ENCODE results near the gene PTPRC.
A peak's percentile ranks its signal among the peaks of the same experiment; 100 is the strongest.
"Not testable (repeated sequence)": the region's sequence is repeated elsewhere in the genome, so short reads cannot be mapped to it uniquely, and the experiment has no call there.

PTPRC gene

GRCh38 chr1:198638894-198639635 is at the start of gene PTPRC:
TSS of gene PTPRC (plus strand) at chr1:198639040. CDS start at chr1:198639269, 229 bp downstream.
- H3K9me3 Mint-ChIP-seq, result peaks cover 6% of the 10 kb centered on the region
- peak within 1 kb of the TSS; percentile 95 for H3K4me3 Mint-ChIP-seq
- H3K36me3 Mint-ChIP-seq (ENCODE audit: low read depth), result peaks cover 38% of the 10 kb centered on the region
- peak within 1 kb of the TSS; percentile 97 for H3K27ac Mint-ChIP-seq
- peaks cover 49% of the 10 kb centered on the region for H3K4me1 Mint-ChIP-seq (ENCODE audit: low read depth)
- H3K27me3 Mint-ChIP-seq (ENCODE audit: low read depth), result no peaks in the 10 kb centered on the region

GRCh38 chr1:198590454-198590853 is 48.4 kb upstream of the PTPRC start:
- H3K9me3 Mint-ChIP-seq, result peaks cover 68% of the 10 kb centered on the region
- H3K4me1 Mint-ChIP-seq (ENCODE audit: low read depth), result peaks cover 3% of the 10 kb centered on the region
- no peak overlapping the region for H3K27ac Mint-ChIP-seq
- H3K36me3 Mint-ChIP-seq (ENCODE audit: low read depth), result peaks cover 30% of the 10 kb centered on the region
- H3K4me3 Mint-ChIP-seq, result no peak overlapping the region
- H3K27me3 Mint-ChIP-seq (ENCODE audit: low read depth), result no peaks in the 10 kb centered on the region

GRCh38 chr1:198595765-198596164 is 43.1 kb upstream of the PTPRC start:
- Mint-ChIP-seq H3K9me3 (peaks cover 47% of the 10 kb centered on the region), H3K36me3 (ENCODE audit: low read depth) (peaks cover 31% of the 10 kb centered on the region), H3K27ac (no peak overlapping the region), H3K4me3 (no peak overlapping the region), H3K27me3 (ENCODE audit: low read depth) (no peaks in the 10 kb centered on the region), H3K4me1 (ENCODE audit: low read depth) (peaks cover 25% of the 10 kb centered on the region)

- no peaks in the 10 kb centered on the region for H3K27me3 Mint-ChIP-seq (ENCODE audit: low read depth)
- H3K36me3 Mint-ChIP-seq (ENCODE audit: low read depth), result peaks cover 36% of the 10 kb centered on the region
- H3K4me3 Mint-ChIP-seq, result no peak overlapping the region
- peaks cover 38% of the 10 kb centered on the region for H3K4me1 Mint-ChIP-seq (ENCODE audit: low read depth)
- H3K9me3 Mint-ChIP-seq, result peaks cover 41% of the 10 kb centered on the region
- peak overlapping the region; percentile 39 for H3K27ac Mint-ChIP-seq
These were observed 41.0 kb upstream of the PTPRC start for GRCh38 chr1:198597690-198598430.

GRCh38 chr1:198598796-198599321 is 40.0 kb upstream of the PTPRC start:
- Mint-ChIP-seq H3K4me1 (ENCODE audit: low read depth) (peaks cover 40% of the 10 kb centered on the region), H3K9me3 (peaks cover 36% of the 10 kb centered on the region), H3K4me3 (no peak overlapping the region), H3K27me3 (ENCODE audit: low read depth) (no peaks in the 10 kb centered on the region), H3K36me3 (ENCODE audit: low read depth) (peaks cover 33% of the 10 kb centered on the region), H3K27ac (peak overlapping the region; percentile 16)

- H3K27ac Mint-ChIP-seq, result no peak overlapping the region
- no peak overlapping the region for H3K4me3 Mint-ChIP-seq
- H3K36me3 Mint-ChIP-seq (ENCODE audit: low read depth), result peaks cover 30% of the 10 kb centered on the region
- peaks cover 29% of the 10 kb centered on the region for H3K9me3 Mint-ChIP-seq
- peaks cover 44% of the 10 kb centered on the region for H3K4me1 Mint-ChIP-seq (ENCODE audit: low read depth)
- H3K27me3 Mint-ChIP-seq (ENCODE audit: low read depth), result no peaks in the 10 kb centered on the region
These were observed 39.1 kb upstream of the PTPRC start for GRCh38 chr1:198599749-198600148.

- Mint-ChIP-seq H3K4me1 (ENCODE audit: low read depth) (peaks cover 39% of the 10 kb centered on the region), H3K4me3 (no peak overlapping the region), H3K36me3 (ENCODE audit: low read depth) (peaks cover 24% of the 10 kb centered on the region), H3K27me3 (ENCODE audit: low read depth) (no peaks in the 10 kb centered on the region), H3K27ac (no peak overlapping the region), H3K9me3 (peaks cover 23% of the 10 kb centered on the region)
These were observed 37.9 kb upstream of the PTPRC start for GRCh38 chr1:198600906-198601305.

GRCh38 chr1:198601310-198601709 is 37.5 kb upstream of the PTPRC start:
- Mint-ChIP-seq H3K36me3 (ENCODE audit: low read depth) (peaks cover 23% of the 10 kb centered on the region), H3K9me3 (peaks cover 23% of the 10 kb centered on the region), H3K4me1 (ENCODE audit: low read depth) (peaks cover 42% of the 10 kb centered on the region)
- H3K27ac Mint-ChIP-seq; H3K4me3 Mint-ChIP-seq; H3K27me3 Mint-ChIP-seq (ENCODE audit: low read depth): not testable (repeated sequence)

GRCh38 chr1:198601936-198602889 is 36.6 kb upstream of the PTPRC start:
- Mint-ChIP-seq H3K4me3 (no peak overlapping the region), H3K27ac (peak overlapping the region; percentile 32), H3K36me3 (ENCODE audit: low read depth) (peaks cover 20% of the 10 kb centered on the region), H3K4me1 (ENCODE audit: low read depth) (peaks cover 47% of the 10 kb centered on the region), H3K9me3 (peaks cover 23% of the 10 kb centered on the region), H3K27me3 (ENCODE audit: low read depth) (no peaks in the 10 kb centered on the region)

- Mint-ChIP-seq H3K4me1 (ENCODE audit: low read depth) (peaks cover 37% of the 10 kb centered on the region), H3K9me3 (peaks cover 18% of the 10 kb centered on the region), H3K27me3 (ENCODE audit: low read depth) (no peaks in the 10 kb centered on the region), H3K36me3 (ENCODE audit: low read depth) (peaks cover 18% of the 10 kb centered on the region), H3K27ac (no peak overlapping the region), H3K4me3 (no peak overlapping the region)
These were observed 33.9 kb upstream of the PTPRC start for GRCh38 chr1:198604975-198605374.

- Mint-ChIP-seq H3K36me3 (ENCODE audit: low read depth) (peaks cover 14% of the 10 kb centered on the region), H3K27ac (no peak overlapping the region), H3K9me3 (peaks cover 14% of the 10 kb centered on the region), H3K4me1 (ENCODE audit: low read depth) (peaks cover 33% of the 10 kb centered on the region), H3K27me3 (ENCODE audit: low read depth) (no peaks in the 10 kb centered on the region), H3K4me3 (no peak overlapping the region)
These were observed 33.4 kb upstream of the PTPRC start for GRCh38 chr1:198605406-198605805.

GRCh38 chr1:198606020-198606438 is 32.8 kb upstream of the PTPRC start:
- Mint-ChIP-seq H3K36me3 (ENCODE audit: low read depth) (peaks cover 10% of the 10 kb centered on the region), H3K27me3 (ENCODE audit: low read depth) (no peaks in the 10 kb centered on the region), H3K4me3 (no peak overlapping the region), H3K9me3 (peaks cover 7% of the 10 kb centered on the region), H3K4me1 (ENCODE audit: low read depth) (peaks cover 39% of the 10 kb centered on the region), H3K27ac (no peak overlapping the region)

- no peaks in the 10 kb centered on the region for H3K9me3 Mint-ChIP-seq
- no peak overlapping the region for H3K4me3 Mint-ChIP-seq
- peaks cover 2% of the 10 kb centered on the region for H3K36me3 Mint-ChIP-seq (ENCODE audit: low read depth)
- no peaks in the 10 kb centered on the region for H3K27me3 Mint-ChIP-seq (ENCODE audit: low read depth)
- no peak overlapping the region for H3K27ac Mint-ChIP-seq
- H3K4me1 Mint-ChIP-seq (ENCODE audit: low read depth), result peaks cover 42% of the 10 kb centered on the region
These were observed 31.1 kb upstream of the PTPRC start for GRCh38 chr1:198607714-198608113.

- peak overlapping the region; percentile 83 for H3K27ac Mint-ChIP-seq
- H3K4me3 Mint-ChIP-seq, result peak overlapping the region; percentile 60
- H3K36me3 Mint-ChIP-seq (ENCODE audit: low read depth), result peaks cover 9% of the 10 kb centered on the region
- H3K9me3 Mint-ChIP-seq, result no peaks in the 10 kb centered on the region
- no peaks in the 10 kb centered on the region for H3K27me3 Mint-ChIP-seq (ENCODE audit: low read depth)
- H3K4me1 Mint-ChIP-seq (ENCODE audit: low read depth), result peaks cover 55% of the 10 kb centered on the region
These were observed 28.5 kb upstream of the PTPRC start for GRCh38 chr1:198610362-198610761.
